ENCODE data around the gene IL1RAPL1.

DNA sequence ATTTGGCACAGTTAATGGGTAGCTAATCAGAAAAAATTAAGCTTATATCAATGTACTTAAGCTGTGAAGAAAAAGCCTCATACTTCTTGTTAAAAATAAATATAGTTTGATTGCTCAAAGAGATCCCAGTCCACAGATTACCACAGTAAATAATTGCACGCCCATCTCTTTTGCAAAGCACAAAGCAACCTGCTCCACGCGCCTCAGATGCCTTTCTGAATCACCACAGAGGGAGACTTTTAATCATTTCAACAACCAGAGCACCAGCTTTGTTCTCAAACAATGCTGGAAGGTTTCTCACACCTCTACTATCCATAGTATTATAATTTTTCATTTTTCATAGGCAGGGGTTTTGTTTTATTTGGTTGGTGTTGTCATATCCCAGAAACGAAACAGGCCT, 1289.5 kb downstream of the IL1RAPL1 start:
- TF ChIP-seq CTCF (IDR thresholded peaks at IDR 0.05), result no peak
- TF ChIP-seq POLR2A (IDR thresholded peaks at IDR 0.05), result no peak
